GM12878 (cell line): ENCODE measurements around the gene BCAR3. TPM values are rescaled to one million over a fixed set of nuclear protein-coding genes. Genes with fewer than 3 reads are reported as not detected.

Experiments
- ATAC-seq: fragments of 200-7000 bp; cut with Tn5 transposase; 3 replicates; pipeline ENCODE4 v1.9.1; 2020; ENCODE audit warnings: mild to moderate bottlenecking, moderate library complexity
- BruUV-seq: library from RNA; stranded (reverse); fragments of 400-500 nt; replicated peaks from 2 replicates; lab custom pipeline; 2021; lab: Mats Ljungman, UMichigan
- CTCF ChIA-PET: fragments of 300-600 bp; sonication (Branson Sonifier 250); formaldehyde crosslinking; extraction: SDS; loops from one replicate; lab custom pipeline; 2021; ENCODE audit warnings: inconsistent platforms; lab: Yijun Ruan, JAX
- POLR2A ChIA-PET: fragments of 350-600 bp; formaldehyde crosslinking; extraction: SDS; loops from one replicate; lab custom pipeline; 2021; ENCODE audit warnings: inconsistent platforms; lab: Charles Lee
- RAD21 ChIA-PET: fragments of 300-600 bp; sonication (Branson Sonifier 250); formaldehyde crosslinking; loops from one replicate; lab custom pipeline; 2023; ENCODE audit warnings: antibody characterized with exemption; ENCODE audit not compliant: unreplicated experiment; lab: Charles Lee
- SMC1A ChIA-PET: fragments of 300-600 bp; sonication (Branson Sonifier 250); formaldehyde crosslinking; loops from one replicate; lab custom pipeline; 2023; ENCODE audit not compliant: unreplicated experiment, uncharacterized antibody; lab: Charles Lee
- DNase-seq: peaks from one replicate; pipeline ENCODE4 v3.0.0-alpha.2; 2011; ENCODE audit warnings: low read depth, low spot score
- FAIRE-seq: peaks from 3 replicates; lab custom pipeline; 2011; peaks lifted over from hg19 to GRCh38; lab: Jason Lieb, UNC
- H2AFZ ChIP-seq: 2 replicates; pipeline ENCODE4 v1.6.0; 2011; ENCODE audit warnings: low read depth, low read length, control low read depth; ENCODE audit not compliant: control insufficient read depth
- H3K27ac ChIP-seq: 2 replicates; pipeline ENCODE4 v1.5.1; 2011; ENCODE audit warnings: control low read depth; ENCODE audit not compliant: control insufficient read depth, insufficient read depth
- H3K27me3 ChIP-seq, 2 experiments: replicated peaks in 1 of 2; 2 replicates each; pipeline versions ENCODE4 v1.6.0 to v1.6.1; 2011; ENCODE audit warnings: low read length in 1 of 2; ENCODE audit not compliant: control insufficient read depth in 2 of 2, insufficient read depth in 2 of 2
- H3K36me3 ChIP-seq, 2 experiments: 2 replicates each; pipeline ENCODE4 v1.5.1; 2011; ENCODE audit warnings: low read length in 1 of 2; ENCODE audit not compliant: control insufficient read depth in 2 of 2, insufficient read depth in 2 of 2
- H3K4me1 ChIP-seq: 2 replicates; pipeline ENCODE4 v1.6.1; 2011; ENCODE audit warnings: mild to moderate bottlenecking, low read length, moderate library complexity, mixed read lengths; ENCODE audit not compliant: control insufficient read depth, insufficient read depth
- H3K4me2 ChIP-seq: 2 replicates; pipeline ENCODE4 v1.6.0; 2011; ENCODE audit warnings: control low read depth; ENCODE audit not compliant: control insufficient read depth, insufficient read depth
- H3K4me3 ChIP-seq: fragments of 200-600 bp; sonication (generic); 2 replicates; pipeline ENCODE4 v1.5.1; 2016
- H3K79me2 ChIP-seq: 2 replicates; pipeline ENCODE4 v1.6.0; 2011; ENCODE audit warnings: low read length; ENCODE audit not compliant: control insufficient read depth, insufficient read depth
- H3K9ac ChIP-seq: 2 replicates; pipeline ENCODE4 v1.8.0; 2011; ENCODE audit warnings: low read length, control low read depth, mixed read lengths; ENCODE audit not compliant: control insufficient read depth, insufficient read depth
- H3K9me3 ChIP-seq: replicated peaks from 3 replicates; pipeline ENCODE4 v1.5.1; 2011; ENCODE audit warnings: mild to moderate bottlenecking, low read length; ENCODE audit not compliant: control insufficient read depth, insufficient read depth
- H4K20me1 ChIP-seq: 2 replicates; pipeline ENCODE4 v1.6.0; 2011; ENCODE audit not compliant: control insufficient read depth, insufficient read depth
- CREB1 ChIP-seq: IDR thresholded peaks from 2 replicates; pipeline ENCODE4 v1.6.1; 2012; ENCODE audit warnings: low read depth, mild to moderate bottlenecking, inconsistent platforms
- E2F4 ChIP-seq: IDR thresholded peaks from 2 replicates; pipeline ENCODE4 v1.6.1; 2012; ENCODE audit warnings: low read depth, low read length, improper control_type of control experiment
- PAX5 ChIP-seq: IDR thresholded peaks from 2 replicates; pipeline ENCODE4 v1.6.1; 2011; ENCODE audit warnings: low read depth, low read length, borderline replicate concordance
- POLR2AphosphoS2 ChIP-seq: IDR thresholded peaks from 2 replicates; pipeline ENCODE4 v1.6.1; 2011; ENCODE audit warnings: low read depth, mild to moderate bottlenecking, low read length, improper control_type of control experiment, moderate library complexity
- SIN3A ChIP-seq: IDR thresholded peaks from 2 replicates; pipeline ENCODE4 v1.6.1; 2012; ENCODE audit warnings: low read depth, low read length, improper control_type of control experiment
- SPI1 ChIP-seq: IDR thresholded peaks from 2 replicates; pipeline ENCODE4 v1.6.1; 2011; ENCODE audit warnings: low read depth, mild to moderate bottlenecking, low read length, moderate library complexity, borderline replicate concordance; ENCODE audit not compliant: insufficient read depth
- WGBS: methylation state at CpG from one replicate; pipeline ENCODE4 v1.1.6; 2016; ENCODE audit warnings: low lambda C conversion rate; ENCODE audit not compliant: insufficient replicate concordance, insufficient coverage; ENCODE audit errors: missing lambda C conversion rate; 5-methylcytosine and 5-hydroxymethylcytosine counted together
- in situ Hi-C: fragments of 300-500 bp; cut with MboI; formaldehyde crosslinking; loops from 9 replicates; pipeline ENCODE4 v1.14.3; 2018; ENCODE audit warnings: mixed read lengths
- intact Hi-C: fragments of 100-400 bp; cut with micrococcal nuclease; formaldehyde crosslinking; loops from one replicate; pipeline ENCODE4 v1.14.2; 2022; ENCODE audit not compliant: unreplicated experiment
- polyA plus RNA-seq, 11 experiments: library from polyadenylated mRNA; depleted of rRNA in 4 of 11; unstranded in 6 of 11; stranded (reverse) in 5 of 11; fragments of >200 nt; fragmentation: Nextera tagmentation in 4 of 11; fragmentation: Illumina TruSeq in 1 of 11; extraction: Ambion mirVana in 4 of 11; extraction: Trizol in 1 of 11; gene quantifications; 1 replicate in 1 of 11; 2 replicates in 10 of 11; pipeline versions ENCODE4 v1.2.1 to v1.2.3, GENCODE V29; 2011 to 2016; ENCODE audit warnings: inconsistent platforms in 2 of 11, missing spikeins in 2 of 11, low read depth in 1 of 11
- total RNA-seq, 4 experiments: library from RNA; depleted of rRNA in 3 of 4; stranded (reverse); fragments of >200 nt in 3 of 4; fragmentation: Illumina TruSeq in 1 of 4; extraction: Trizol in 1 of 4; gene quantifications; 2 replicates each; pipeline versions ENCODE4 v1.2.1 to v1.2.3, GENCODE V29; 2013 to 2021

BCAR3 gene
- total and polyA plus RNA-seq, 10 of the 15 experiments (the other 5 are each of a cell fraction or from before 2014, with no cell fraction given), result 1.3 to 6.6 (median 1.8) TPM

- H3K9me3 ChIP-seq, result no peaks in the 10 kb centered on the region
- ChIA-PET POLR2A (no interaction called here), CTCF (no interaction called here), SMC1A (no interaction called here), RAD21 (no interaction called here)
- no peak overlapping the region for H3K4me3 ChIP-seq
- ATAC-seq (no peak), FAIRE-seq (peak; percentile 18), DNase-seq (no peak)
- no peak overlapping the region for H3K4me2 ChIP-seq
- H3K27me3 ChIP-seq, result no peaks in the 10 kb centered on the region
- intact Hi-C loops (no loop called here), in situ Hi-C loops (no loop called here)
- TF ChIP-seq PAX5, result no peak
- peak; percentile 90 for TF ChIP-seq SPI1
- no peaks in the 10 kb centered on the region for H3K4me1 ChIP-seq
- no peak overlapping the region for H2AFZ ChIP-seq
- no peaks in the 10 kb centered on the region for H3K36me3 ChIP-seq
- no peak overlapping the region for H3K27ac ChIP-seq
- 0% methylated on average over 1 of the region's 1 CpG for WGBS
- no TSS peak for BruUV-seq
- no peak overlapping the region for H3K9ac ChIP-seq
- H4K20me1 ChIP-seq, result no peaks in the 10 kb centered on the region
- no peaks in the 10 kb centered on the region for H3K79me2 ChIP-seq
These were observed 153.2 kb downstream of the BCAR3 start for GRCh38 chr1:93528412-93528811.

- no peaks in the 10 kb centered on the region for H3K4me1 ChIP-seq
- in situ Hi-C loops, result no loop called here
- H3K4me3 ChIP-seq, result no peak overlapping the region
- no peak for DNase-seq
- no peaks in the 10 kb centered on the region for H3K79me2 ChIP-seq
- WGBS, result 0% methylated on average over 2 of the region's 2 CpGs
- SMC1A ChIA-PET, result interaction anchor here (1.2 kb wide), 1 partner anchor 82 kb away, joined by 3 read pairs; no protein-coding TSS in a partner anchor
- no peak for TF ChIP-seq POLR2AphosphoS2
- TF ChIP-seq CREB1, result no peak
- TF ChIP-seq SIN3A, result no peak
- TF ChIP-seq E2F4, result no peak
- TF ChIP-seq, all 136 proteins: peak for 0
- CTCF ChIA-PET, result interaction anchor here (1.5 kb wide), 1 partner anchor 10 kb away, joined by 3 read pairs; no protein-coding TSS in a partner anchor
- intact Hi-C loops, result no loop called here
- no peaks in the 10 kb centered on the region for H3K36me3 ChIP-seq
- no peak overlapping the region for H3K27ac ChIP-seq
- no TSS peak for BruUV-seq
- no peak overlapping the region for H3K9ac ChIP-seq
- H4K20me1 ChIP-seq, result no peaks in the 10 kb centered on the region
- H2AFZ ChIP-seq, result no peak overlapping the region
- no peak for FAIRE-seq
- H3K9me3 ChIP-seq, result no peaks in the 10 kb centered on the region
- no peaks in the 10 kb centered on the region for H3K27me3 ChIP-seq
- RAD21 ChIA-PET, result no interaction called here
- no peak for ATAC-seq
- POLR2A ChIA-PET, result no interaction called here
- H3K4me2 ChIP-seq, result no peak overlapping the region
These were observed 155.2 kb downstream of the BCAR3 start for GRCh38 chr1:93526431-93526830.
